ENCODE results near the gene CPZ.

GRCh38 chr4:8583655-8584025, 8.9 kb upstream of the CPZ start:
- TF ChIP-seq CTCF (IDR thresholded peaks at IDR 0.05) (no peak), EZH2 (IDR thresholded peaks at IDR 0.05; ENCODE audit: borderline replicate concordance, insufficient read depth, low read depth, low read length, poor library complexity, severe bottlenecking) (no peak)
